GM23338 (cell line): ENCODE results near the gene KCNIP3. TPM values are rescaled to one million over a fixed set of nuclear protein-coding genes. Genes with fewer than 3 reads are reported as not detected.

Experiments used
- ATAC-seq: fragments of 200-7000 bp; cut with Tn5 transposase; 3 replicates; pipeline ENCODE4 v1.9.1; 2020
- DNase-seq: peaks from one replicate; pipeline ENCODE4 v3.0.0-alpha.2; 2015; ENCODE audit warnings: low spot score
- H2AFZ ChIP-seq: fragments of 200-600 bp; sonication (generic); 2 replicates; pipeline ENCODE4 v1.8.0; 2016; ENCODE audit warnings: antibody characterized with exemption, mild to moderate bottlenecking, moderate library complexity
- H3F3A ChIP-seq: fragments of 200-600 bp; sonication (generic); replicated peaks from 2 replicates; pipeline ENCODE4 v1.8.0; 2017; ENCODE audit warnings: antibody characterized with exemption, mixed run types, low read depth
- H3K27ac ChIP-seq: fragments of 200-600 bp; sonication (generic); 2 replicates; pipeline ENCODE4 v1.6.1; 2016; ENCODE audit warnings: low read depth
- H3K27me3 ChIP-seq: fragments of 200-600 bp; sonication (generic); 2 replicates; pipeline ENCODE4 v1.8.0; 2016; ENCODE audit warnings: mild to moderate bottlenecking, mixed run types, moderate library complexity; ENCODE audit not compliant: insufficient read depth
- H3K36me3 ChIP-seq: fragments of 200-600 bp; sonication (generic); 2 replicates; pipeline ENCODE4 v1.8.0; 2016; ENCODE audit warnings: mild to moderate bottlenecking; ENCODE audit not compliant: insufficient read depth
- H3K4me1 ChIP-seq: fragments of 200-600 bp; sonication (generic); 2 replicates; pipeline ENCODE4 v1.8.0; 2016; ENCODE audit warnings: mild to moderate bottlenecking, moderate library complexity; ENCODE audit not compliant: insufficient read depth
- H3K4me2 ChIP-seq: fragments of 200-600 bp; sonication (generic); 2 replicates; pipeline ENCODE4 v1.7.1; 2017; ENCODE audit warnings: mixed run types
- H3K4me3 ChIP-seq: fragments of 200-600 bp; sonication (generic); 2 replicates; pipeline ENCODE4 v1.6.1; 2016; ENCODE audit warnings: mixed run types
- H3K79me2 ChIP-seq: fragments of 200-600 bp; sonication (generic); replicated peaks from 2 replicates; pipeline ENCODE4 v1.8.0; 2017; ENCODE audit warnings: mild to moderate bottlenecking; ENCODE audit not compliant: insufficient read depth
- H3K9me2 ChIP-seq: fragments of 200-600 bp; sonication (generic); 2 replicates; pipeline ENCODE4 v1.8.0; 2017; ENCODE audit not compliant: insufficient read depth
- H4K20me1 ChIP-seq: fragments of 200-600 bp; sonication (generic); replicated peaks from 2 replicates; pipeline ENCODE4 v1.8.0; 2017; ENCODE audit warnings: mild to moderate bottlenecking; ENCODE audit not compliant: insufficient read depth
- H3K27ac Mint-ChIP-seq: 2 replicates; pipeline ENCODE4 v1.8.0; 2020; ENCODE audit warnings: inconsistent platforms, mild to moderate bottlenecking, moderate library complexity, mixed read lengths
- H3K27me3 Mint-ChIP-seq: 3 replicates; pipeline ENCODE4 v1.8.0; 2022; ENCODE audit warnings: low read depth, mild to moderate bottlenecking, moderate library complexity, mixed read lengths, inconsistent platforms; ENCODE audit not compliant: insufficient read depth, poor library complexity
- H3K36me3 Mint-ChIP-seq: 3 replicates; pipeline ENCODE4 v1.8.0; 2021; ENCODE audit warnings: low read depth, mild to moderate bottlenecking, inconsistent platforms, moderate library complexity, mixed read lengths
- H3K4me1 Mint-ChIP-seq: 3 replicates; pipeline ENCODE4 v1.8.0; 2020; ENCODE audit warnings: mild to moderate bottlenecking, inconsistent platforms, mixed read lengths
- H3K4me3 Mint-ChIP-seq: 3 replicates; pipeline ENCODE4 v1.8.0; 2021; ENCODE audit warnings: moderate library complexity, mild to moderate bottlenecking, inconsistent platforms, mixed read lengths
- H3K9me3 Mint-ChIP-seq: 3 replicates; pipeline ENCODE4 v1.8.0; 2020; ENCODE audit warnings: moderate library complexity, mild to moderate bottlenecking, inconsistent platforms, mixed read lengths
- EZH2 ChIP-seq: fragments of 200-600 bp; sonication (generic); IDR thresholded peaks from one replicate; pipeline ENCODE4 v1.8.0; 2017; ENCODE audit warnings: antibody characterized with exemption, mild to moderate bottlenecking, low read depth; ENCODE audit not compliant: unreplicated experiment
- JUNB ChIP-seq: IDR thresholded peaks from one replicate; pipeline ENCODE4 v1.6.1; 2016; ENCODE audit warnings: antibody characterized with exemption; ENCODE audit not compliant: unreplicated experiment
- NANOG ChIP-seq: IDR thresholded peaks from 2 replicates; pipeline ENCODE4 v1.6.1; 2016; ENCODE audit warnings: antibody characterized with exemption, borderline replicate concordance
- POLR2AphosphoS5 ChIP-seq: IDR thresholded peaks from 2 replicates; pipeline ENCODE4 v1.6.1; 2016; ENCODE audit warnings: antibody characterized with exemption, low read depth
- STAT1 ChIP-seq: IDR thresholded peaks from one replicate; pipeline ENCODE4 v1.6.1; 2016; ENCODE audit warnings: antibody characterized with exemption; ENCODE audit not compliant: unreplicated experiment
- polyA plus RNA-seq: library from polyadenylated mRNA; unstranded; fragments of >200 nt; fragmentation: Nextera tagmentation; extraction: Ambion mirVana; gene quantifications from 2 replicates; pipeline ENCODE4 v1.2.1, GENCODE V29; 2016
- total RNA-seq: library from RNA; depleted of rRNA; stranded (reverse); fragments of >200 nt; shearing (Covaris generic); gene quantifications from 2 replicates; pipeline ENCODE4 v1.2.3, GENCODE V29; 2014
- TF ChIP-seq, protein P1 (sequence below): fragments of 250-450 bp; sonication (Bioruptor Pico); IDR thresholded peaks from 2 replicates; pipeline ENCODE4 v1.5.0; 2020; ENCODE audit warnings: mild to moderate bottlenecking, moderate library complexity
- TF ChIP-seq, protein P2 (sequence below), 2 experiments: fragments of 200-600 bp in 1 of 2; sonication (generic) in 1 of 2; conservative IDR thresholded peaks; 2 replicates each; pipeline versions ENCODE4 v1.5.1 to v1.6.1; 2016 to 2017; ENCODE audit warnings: antibody characterized with exemption in 2 of 2, low read depth in 2 of 2, mild to moderate bottlenecking in 2 of 2, moderate library complexity in 1 of 2

Gene KCNIP3
- total and polyA plus RNA-seq, 2 experiments from 2014 or later: 0.32 to 0.83 TPM

DNA sequence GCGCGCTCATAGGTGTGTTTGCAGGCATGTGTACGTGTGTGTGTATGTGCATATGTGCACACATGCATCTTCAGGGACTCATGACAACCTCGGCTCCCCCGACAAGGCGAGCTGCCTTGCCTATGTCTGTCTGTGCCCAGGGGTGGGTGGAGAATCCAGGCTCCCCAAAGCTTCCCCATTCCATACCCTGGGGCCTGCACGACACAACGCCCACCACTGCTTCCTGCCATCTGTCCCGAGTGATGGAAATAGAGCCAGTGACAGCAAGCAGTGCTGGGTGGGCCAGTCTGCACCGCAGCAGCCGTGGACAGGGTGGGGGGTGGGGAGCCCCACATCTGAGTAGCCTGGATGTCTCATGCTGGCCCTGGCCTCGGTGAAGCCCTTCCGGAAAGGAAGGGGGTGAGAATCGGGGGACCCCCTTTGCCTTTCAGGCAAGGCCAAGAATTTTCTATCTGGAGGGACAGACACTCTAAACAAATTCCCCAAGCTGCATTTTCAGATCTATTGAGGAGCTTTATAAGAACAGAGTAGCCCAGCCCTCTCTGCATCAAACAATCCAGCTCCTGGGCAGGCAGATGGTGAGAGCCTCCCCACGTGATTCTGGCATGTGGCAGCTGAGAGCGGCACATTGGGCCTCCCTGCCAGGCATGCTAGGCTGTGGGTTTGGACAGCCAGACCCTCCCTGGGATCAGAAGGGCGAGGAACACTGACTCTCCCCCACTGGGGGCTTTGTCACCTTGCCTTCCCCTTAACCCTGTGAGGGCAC lies 4.9 kb downstream of the KCNIP3 start:
- no peaks in the 10 kb centered on the region for H3K36me3 ChIP-seq
- DNase-seq: no peak
- Mint-ChIP-seq H3K27me3 (peaks cover 13% of the 10 kb centered on the region), H3K27ac (no peak overlapping the region), H3K4me1 (peaks cover 15% of the 10 kb centered on the region), H3K36me3 (no peaks in the 10 kb centered on the region), H3K9me3 (no peaks in the 10 kb centered on the region), H3K4me3 (no peak overlapping the region)
- no peak for ATAC-seq
- no peaks in the 10 kb centered on the region for H3K79me2 ChIP-seq
- H3K4me1 ChIP-seq: peaks cover 5% of the 10 kb centered on the region; the same call in 1 of the 2 replicates
- no peak for TF ChIP-seq EZH2
- TF ChIP-seq, protein P1, sequence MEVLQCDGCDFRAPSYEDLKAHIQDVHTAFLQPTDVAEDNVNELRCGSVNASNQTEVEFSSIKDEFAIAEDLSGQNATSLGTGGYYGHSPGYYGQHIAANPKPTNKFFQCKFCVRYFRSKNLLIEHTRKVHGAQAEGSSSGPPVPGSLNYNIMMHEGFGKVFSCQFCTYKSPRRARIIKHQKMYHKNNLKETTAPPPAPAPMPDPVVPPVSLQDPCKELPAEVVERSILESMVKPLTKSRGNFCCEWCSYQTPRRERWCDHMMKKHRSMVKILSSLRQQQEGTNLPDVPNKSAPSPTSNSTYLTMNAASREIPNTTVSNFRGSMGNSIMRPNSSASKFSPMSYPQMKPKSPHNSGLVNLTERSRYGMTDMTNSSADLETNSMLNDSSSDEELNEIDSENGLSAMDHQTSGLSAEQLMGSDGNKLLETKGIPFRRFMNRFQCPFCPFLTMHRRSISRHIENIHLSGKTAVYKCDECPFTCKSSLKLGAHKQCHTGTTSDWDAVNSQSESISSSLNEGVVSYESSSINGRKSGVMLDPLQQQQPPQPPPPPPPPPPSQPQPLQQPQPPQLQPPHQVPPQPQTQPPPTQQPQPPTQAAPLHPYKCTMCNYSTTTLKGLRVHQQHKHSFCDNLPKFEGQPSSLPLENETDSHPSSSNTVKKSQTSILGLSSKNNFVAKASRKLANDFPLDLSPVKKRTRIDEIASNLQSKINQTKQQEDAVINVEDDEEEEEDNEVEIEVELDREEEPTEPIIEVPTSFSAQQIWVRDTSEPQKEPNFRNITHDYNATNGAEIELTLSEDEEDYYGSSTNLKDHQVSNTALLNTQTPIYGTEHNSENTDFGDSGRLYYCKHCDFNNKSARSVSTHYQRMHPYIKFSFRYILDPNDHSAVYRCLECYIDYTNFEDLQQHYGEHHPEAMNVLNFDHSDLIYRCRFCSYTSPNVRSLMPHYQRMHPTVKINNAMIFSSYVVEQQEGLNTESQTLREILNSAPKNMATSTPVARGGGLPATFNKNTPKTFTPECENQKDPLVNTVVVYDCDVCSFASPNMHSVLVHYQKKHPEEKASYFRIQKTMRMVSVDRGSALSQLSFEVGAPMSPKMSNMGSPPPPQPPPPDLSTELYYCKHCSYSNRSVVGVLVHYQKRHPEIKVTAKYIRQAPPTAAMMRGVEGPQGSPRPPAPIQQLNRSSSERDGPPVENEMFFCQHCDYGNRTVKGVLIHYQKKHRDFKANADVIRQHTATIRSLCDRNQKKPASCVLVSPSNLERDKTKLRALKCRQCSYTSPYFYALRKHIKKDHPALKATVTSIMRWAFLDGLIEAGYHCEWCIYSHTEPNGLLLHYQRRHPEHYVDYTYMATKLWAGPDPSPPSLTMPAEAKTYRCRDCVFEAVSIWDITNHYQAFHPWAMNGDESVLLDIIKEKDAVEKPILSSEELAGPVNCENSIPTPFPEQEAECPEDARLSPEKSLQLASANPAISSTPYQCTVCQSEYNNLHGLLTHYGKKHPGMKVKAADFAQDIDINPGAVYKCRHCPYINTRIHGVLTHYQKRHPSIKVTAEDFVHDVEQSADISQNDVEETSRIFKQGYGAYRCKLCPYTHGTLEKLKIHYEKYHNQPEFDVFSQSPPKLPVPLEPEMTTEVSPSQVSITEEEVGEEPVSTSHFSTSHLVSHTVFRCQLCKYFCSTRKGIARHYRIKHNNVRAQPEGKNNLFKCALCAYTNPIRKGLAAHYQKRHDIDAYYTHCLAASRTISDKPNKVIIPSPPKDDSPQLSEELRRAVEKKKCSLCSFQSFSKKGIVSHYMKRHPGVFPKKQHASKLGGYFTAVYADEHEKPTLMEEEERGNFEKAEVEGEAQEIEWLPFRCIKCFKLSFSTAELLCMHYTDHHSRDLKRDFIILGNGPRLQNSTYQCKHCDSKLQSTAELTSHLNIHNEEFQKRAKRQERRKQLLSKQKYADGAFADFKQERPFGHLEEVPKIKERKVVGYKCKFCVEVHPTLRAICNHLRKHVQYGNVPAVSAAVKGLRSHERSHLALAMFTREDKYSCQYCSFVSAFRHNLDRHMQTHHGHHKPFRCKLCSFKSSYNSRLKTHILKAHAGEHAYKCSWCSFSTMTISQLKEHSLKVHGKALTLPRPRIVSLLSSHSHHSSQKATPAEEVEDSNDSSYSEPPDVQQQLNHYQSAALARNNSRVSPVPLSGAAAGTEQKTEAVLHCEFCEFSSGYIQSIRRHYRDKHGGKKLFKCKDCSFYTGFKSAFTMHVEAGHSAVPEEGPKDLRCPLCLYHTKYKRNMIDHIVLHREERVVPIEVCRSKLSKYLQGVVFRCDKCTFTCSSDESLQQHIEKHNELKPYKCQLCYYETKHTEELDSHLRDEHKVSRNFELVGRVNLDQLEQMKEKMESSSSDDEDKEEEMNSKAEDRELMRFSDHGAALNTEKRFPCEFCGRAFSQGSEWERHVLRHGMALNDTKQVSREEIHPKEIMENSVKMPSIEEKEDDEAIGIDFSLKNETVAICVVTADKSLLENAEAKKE (CRISPR knock-in tag): no peak
- no peaks in the 10 kb centered on the region for H3F3A ChIP-seq
- H2AFZ ChIP-seq: no peak overlapping the region
- no peak overlapping the region for H3K4me3 ChIP-seq
- H4K20me1 ChIP-seq: no peaks in the 10 kb centered on the region
- no peaks in the 10 kb centered on the region for H3K9me2 ChIP-seq
- no peaks in the 10 kb centered on the region for H3K27me3 ChIP-seq
- no peak overlapping the region for H3K27ac ChIP-seq
- H3K4me2 ChIP-seq: no peak overlapping the region

DNA sequence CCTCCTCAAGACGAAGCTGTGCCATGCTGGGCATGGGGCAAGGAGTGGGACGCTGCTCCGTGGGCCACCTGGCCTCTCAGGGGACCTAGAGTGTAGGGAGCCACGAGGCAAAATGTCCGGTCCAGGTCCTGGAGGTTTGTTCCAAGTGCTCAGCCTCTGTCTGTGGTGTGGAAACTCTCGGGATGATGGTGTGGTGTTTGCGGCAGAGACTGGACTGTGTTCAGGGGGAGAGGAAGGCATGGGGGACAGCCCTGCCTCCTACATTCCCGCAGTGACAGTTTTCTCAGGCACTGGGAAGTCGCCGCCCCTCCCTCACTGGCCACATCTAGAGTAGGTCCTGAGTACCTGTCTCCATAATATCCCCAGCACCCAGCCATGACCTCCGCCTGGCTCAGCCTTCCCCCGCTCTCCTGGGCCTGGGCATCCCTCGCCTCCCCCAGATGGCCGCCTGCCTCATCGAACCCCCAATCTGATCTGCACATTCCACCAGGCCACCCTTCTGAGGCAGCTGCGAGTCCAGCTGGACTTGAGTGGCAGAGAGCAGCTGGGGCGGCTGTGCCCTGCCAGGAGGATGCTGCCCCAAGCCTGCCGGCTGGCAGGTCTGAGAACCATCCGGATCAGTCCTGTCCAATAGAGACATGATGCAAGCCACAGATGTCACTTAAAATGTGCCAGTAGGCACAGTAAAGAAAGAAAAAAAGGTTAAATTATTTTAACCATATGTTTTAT lies 6.2 kb downstream of the KCNIP3 start:
- no peak overlapping the region for H3K27ac Mint-ChIP-seq
- TF ChIP-seq STAT1 (no peak), NANOG (no peak), POLR2AphosphoS5 (no peak), JUNB (no peak), EZH2 (no peak)
- TF ChIP-seq, protein P2, sequence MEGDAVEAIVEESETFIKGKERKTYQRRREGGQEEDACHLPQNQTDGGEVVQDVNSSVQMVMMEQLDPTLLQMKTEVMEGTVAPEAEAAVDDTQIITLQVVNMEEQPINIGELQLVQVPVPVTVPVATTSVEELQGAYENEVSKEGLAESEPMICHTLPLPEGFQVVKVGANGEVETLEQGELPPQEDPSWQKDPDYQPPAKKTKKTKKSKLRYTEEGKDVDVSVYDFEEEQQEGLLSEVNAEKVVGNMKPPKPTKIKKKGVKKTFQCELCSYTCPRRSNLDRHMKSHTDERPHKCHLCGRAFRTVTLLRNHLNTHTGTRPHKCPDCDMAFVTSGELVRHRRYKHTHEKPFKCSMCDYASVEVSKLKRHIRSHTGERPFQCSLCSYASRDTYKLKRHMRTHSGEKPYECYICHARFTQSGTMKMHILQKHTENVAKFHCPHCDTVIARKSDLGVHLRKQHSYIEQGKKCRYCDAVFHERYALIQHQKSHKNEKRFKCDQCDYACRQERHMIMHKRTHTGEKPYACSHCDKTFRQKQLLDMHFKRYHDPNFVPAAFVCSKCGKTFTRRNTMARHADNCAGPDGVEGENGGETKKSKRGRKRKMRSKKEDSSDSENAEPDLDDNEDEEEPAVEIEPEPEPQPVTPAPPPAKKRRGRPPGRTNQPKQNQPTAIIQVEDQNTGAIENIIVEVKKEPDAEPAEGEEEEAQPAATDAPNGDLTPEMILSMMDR (conservative IDR thresholded peaks at IDR 0.05; ENCODE audit: low read depth in 2 of 2): no peak

More for the DNA sequence above, 6.2 kb downstream of the KCNIP3 start:
- no peaks in the 10 kb centered on the region for H3F3A ChIP-seq
- Mint-ChIP-seq H3K9me3 (no peaks in the 10 kb centered on the region), H3K4me1 (peaks cover 3% of the 10 kb centered on the region; the same call in 2 of the 3 replicates), H3K36me3 (no peaks in the 10 kb centered on the region), H3K4me3 (no peak overlapping the region), H3K27me3 (peaks cover 9% of the 10 kb centered on the region)
- no peak overlapping the region for H3K27ac ChIP-seq
- H3K4me1 ChIP-seq: no peaks in the 10 kb centered on the region
- H3K36me3 ChIP-seq: no peaks in the 10 kb centered on the region
- no peaks in the 10 kb centered on the region for H3K79me2 ChIP-seq
- H3K27me3 ChIP-seq: no peaks in the 10 kb centered on the region
- H3K4me3 ChIP-seq: no peak overlapping the region
- no peaks in the 10 kb centered on the region for H3K9me2 ChIP-seq
- H2AFZ ChIP-seq: no peak overlapping the region
- DNase-seq (no peak), ATAC-seq (no peak)
- H3K4me2 ChIP-seq: no peak overlapping the region
- H4K20me1 ChIP-seq: no peaks in the 10 kb centered on the region
